HCEC 1CT (cell line): ENCODE results near the gene OAT.
A peak's percentile ranks its signal among the peaks of the same experiment; 100 is the strongest.

Experiments used
- DNase-seq: peaks from one replicate; pipeline ENCODE4 v3.0.0-alpha.2; 2017

Gene OAT

GRCh38 chr10:124418726-124419501 lies at the start of gene OAT:
OAT (minus strand) TSS chr10:124418923; CDS start chr10:124412171, 6,752 bp downstream.
- DNase-seq, result peak; percentile 96

- no peak for DNase-seq
These were observed 48.4 kb upstream of the OAT start for GRCh38 chr10:124467165-124467564.

- no peak for DNase-seq
These were observed 47.2 kb upstream of the OAT start for GRCh38 chr10:124465777-124466488.

GRCh38 chr10:124465003-124465776 lies 46.5 kb upstream of the OAT start:
- DNase-seq, result no peak

GRCh38 chr10:124464028-124464965 lies 45.6 kb upstream of the OAT start:
- no peak for DNase-seq

- DNase-seq, result no peak
These were observed 43.6 kb upstream of the OAT start for GRCh38 chr10:124462348-124462695.

- peak; percentile 81 for DNase-seq
These were observed 43.1 kb upstream of the OAT start, which contains the start of gene LHPP for GRCh38 chr10:124461642-124462347. LHPP (plus strand) TSS chr10:124461823; CDS start chr10:124461863, 40 bp downstream.

GRCh38 chr10:124460144-124460543 lies 41.4 kb upstream of the OAT start:
- DNase-seq, result no peak

GRCh38 chr10:124459395-124459794 lies 40.7 kb upstream of the OAT start:
- no peak for DNase-seq

- no peak for DNase-seq
These were observed 40.2 kb upstream of the OAT start for GRCh38 chr10:124458889-124459288.

GRCh38 chr10:124458473-124458872 lies 39.8 kb upstream of the OAT start:
- no peak for DNase-seq

- DNase-seq, result no peak
These were observed 36.7 kb upstream of the OAT start for GRCh38 chr10:124455441-124455840.

- DNase-seq, result no peak
These were observed 35.4 kb upstream of the OAT start for GRCh38 chr10:124453960-124454610.

GRCh38 chr10:124451276-124451675 lies 32.6 kb upstream of the OAT start:
- no peak for DNase-seq

- DNase-seq, result no peak
These were observed 32.0 kb upstream of the OAT start for GRCh38 chr10:124450783-124451057.

GRCh38 chr10:124450012-124450782 lies 31.5 kb upstream of the OAT start, which contains the start of gene NKX1-2:
NKX1-2 (minus strand) TSS chr10:124450035; CDS start chr10:124449943, 92 bp downstream.
- no peak for DNase-seq

- DNase-seq, result no peak
These were observed 30.7 kb upstream of the OAT start for GRCh38 chr10:124449170-124450011.

GRCh38 chr10:124448696-124449169 lies 30.0 kb upstream of the OAT start:
- DNase-seq, result no peak

- no peak for DNase-seq
These were observed 29.2 kb upstream of the OAT start for GRCh38 chr10:124447751-124448466.
